Transverse colon (tissue), 4 donors: ENCODE data around the gene ZNF407.

Experiments
- CTCF ChIP-seq, 5 experiments: fragments of 200-600 bp in 3 of 5; fragments of 450-650 bp in 2 of 5; sonication (generic) in 3 of 5; IDR thresholded peaks; 1 replicate in 2 of 5; 2 replicates in 3 of 5; pipeline ENCODE4 v1.5.1; 2016 to 2017; ENCODE audit warnings: antibody characterized with exemption in 5 of 5, inconsistent platforms in 3 of 5, mild to moderate bottlenecking in 2 of 5, moderate library complexity in 1 of 5
- EP300 ChIP-seq: sonication (generic); formaldehyde crosslinking; IDR thresholded peaks from one replicate; pipeline ENCODE4 v1.6.1; 2017; ENCODE audit warnings: antibody characterized with exemption, low read depth
- POLR2A ChIP-seq: fragments of 450-650 bp; IDR thresholded peaks from one replicate; pipeline ENCODE4 v1.6.1; 2016; ENCODE audit warnings: antibody characterized with exemption, mild to moderate bottlenecking, moderate library complexity
- POLR2AphosphoS5 ChIP-seq, 3 donors: sonication (generic); formaldehyde crosslinking; IDR thresholded peaks; one replicate each; pipeline ENCODE4 v1.6.1; 2016; ENCODE audit warnings: antibody characterized with exemption in 3 of 3

GRCh38 chr18:74994502-74995418, 397.1 kb downstream of the ZNF407 start:
- TF ChIP-seq CTCF (IDR thresholded peaks at IDR 0.05) (no peak), POLR2A (no peak), EP300 (no peak), POLR2AphosphoS5 (IDR thresholded peaks at IDR 0.05) (no peak)
